SK-N-DZ (cell line): ENCODE measurements around the gene KLHL30.
"Not testable (repeated sequence)": the region's sequence is repeated elsewhere in the genome, so short reads cannot be mapped to it uniquely, and the experiment has no call there.

ENCODE experiments used
- DNase-seq: peaks from one replicate; pipeline ENCODE4 v3.0.0-alpha.2; 2015; ENCODE audit warnings: low spot score

The KLHL30 gene

GRCh38 chr2:238101891-238102841, 36.3 kb upstream of the KLHL30 start:
- DNase-seq, result no peak

GRCh38 chr2:238102865-238103264, 35.6 kb upstream of the KLHL30 start:
- DNase-seq, result no peak

GRCh38 chr2:238103465-238104225, 34.8 kb upstream of the KLHL30 start:
- DNase-seq, result no peak

- DNase-seq, result no peak
Observed at GRCh38 chr2:238104226-238104690, 34.2 kb upstream of the KLHL30 start.

GRCh38 chr2:238104691-238105371, 33.6 kb upstream of the KLHL30 start:
- no peak for DNase-seq

- DNase-seq, result no peak
Observed at GRCh38 chr2:238105506-238106338, 32.7 kb upstream of the KLHL30 start.

GRCh38 chr2:238106339-238106697, 32.1 kb upstream of the KLHL30 start:
- DNase-seq, result no peak

GRCh38 chr2:238106698-238107524, 31.6 kb upstream of the KLHL30 start:
- no peak for DNase-seq

- DNase-seq, result no peak
Observed at GRCh38 chr2:238107525-238108422, 30.7 kb upstream of the KLHL30 start.

- DNase-seq, result peak; percentile 80
Observed at GRCh38 chr2:238108423-238109183, 29.9 kb upstream of the KLHL30 start.

GRCh38 chr2:238113611-238114010, 24.9 kb upstream of the KLHL30 start:
- DNase-seq, result no peak

GRCh38 chr2:238114331-238114841, 24.1 kb upstream of the KLHL30 start:
- no peak for DNase-seq

- DNase-seq, result no peak
Observed at GRCh38 chr2:238114851-238115660, 23.4 kb upstream of the KLHL30 start.

GRCh38 chr2:238115709-238116108, 22.8 kb upstream of the KLHL30 start:
- not testable (repeated sequence) for DNase-seq

- no peak for DNase-seq
Observed at GRCh38 chr2:238116298-238117198, 21.9 kb upstream of the KLHL30 start.
